OCI-LY1 (cell line): ENCODE data around the gene ISCA1.

Experiments used
- EZH2 ChIP-seq: fragments of 200-600 bp; sonication (generic), shearing (Covaris generic); IDR thresholded peaks from 2 replicates; pipeline ENCODE4 v1.8.0; 2017; ENCODE audit warnings: borderline replicate concordance, mixed run types, mild to moderate bottlenecking, antibody characterized with exemption, low read length, moderate library complexity, mixed read lengths
- TF ChIP-seq, protein P1 (sequence below): fragments of 200-600 bp; sonication (generic), shearing (Covaris generic); IDR thresholded peaks from 2 replicates; pipeline ENCODE4 v1.5.1; 2017; ENCODE audit warnings: mild to moderate bottlenecking, antibody characterized with exemption, low read length, moderate library complexity, mixed read lengths

- no peak for TF ChIP-seq EZH2
- TF ChIP-seq, protein P1, sequence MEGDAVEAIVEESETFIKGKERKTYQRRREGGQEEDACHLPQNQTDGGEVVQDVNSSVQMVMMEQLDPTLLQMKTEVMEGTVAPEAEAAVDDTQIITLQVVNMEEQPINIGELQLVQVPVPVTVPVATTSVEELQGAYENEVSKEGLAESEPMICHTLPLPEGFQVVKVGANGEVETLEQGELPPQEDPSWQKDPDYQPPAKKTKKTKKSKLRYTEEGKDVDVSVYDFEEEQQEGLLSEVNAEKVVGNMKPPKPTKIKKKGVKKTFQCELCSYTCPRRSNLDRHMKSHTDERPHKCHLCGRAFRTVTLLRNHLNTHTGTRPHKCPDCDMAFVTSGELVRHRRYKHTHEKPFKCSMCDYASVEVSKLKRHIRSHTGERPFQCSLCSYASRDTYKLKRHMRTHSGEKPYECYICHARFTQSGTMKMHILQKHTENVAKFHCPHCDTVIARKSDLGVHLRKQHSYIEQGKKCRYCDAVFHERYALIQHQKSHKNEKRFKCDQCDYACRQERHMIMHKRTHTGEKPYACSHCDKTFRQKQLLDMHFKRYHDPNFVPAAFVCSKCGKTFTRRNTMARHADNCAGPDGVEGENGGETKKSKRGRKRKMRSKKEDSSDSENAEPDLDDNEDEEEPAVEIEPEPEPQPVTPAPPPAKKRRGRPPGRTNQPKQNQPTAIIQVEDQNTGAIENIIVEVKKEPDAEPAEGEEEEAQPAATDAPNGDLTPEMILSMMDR = no peak
Observed at GRCh38 chr9:86272221-86272620, 10.1 kb downstream of the ISCA1 start.
